Pancreas (tissue), 10 donors: Measurements from ENCODE around the gene LRP2BP. TPM values are rescaled to one million over a fixed set of nuclear protein-coding genes. Genes with fewer than 3 reads are reported as not detected.
"Not testable (repeated sequence)": the region's sequence is repeated elsewhere in the genome, so short reads cannot be mapped to it uniquely, and the experiment has no call there.

Source experiments
- ATAC-seq, 4 donors: fragments of 200-7000 bp; cut with Tn5 transposase; one replicate each; pipeline versions ENCODE4 v1.8.0 to v1.9.1; 2020; ENCODE audit warnings: mild to moderate bottlenecking in 4 of 4, moderate library complexity in 4 of 4
- DNase-seq, 6 donors: peaks; one replicate each; pipeline ENCODE4 v3.0.0-alpha.2; 2020
- FAIRE-seq: peaks from 2 replicates; lab custom pipeline; 2012; peaks lifted over from hg19 to GRCh38; lab: Jason Lieb, UNC
- H3K27ac ChIP-seq, 4 donors: fragments of 200-600 bp; sonication (generic); 1 replicate in 3 of 4; 2 replicates in 1 of 4; pipeline versions ENCODE4 v1.5.0 to v1.8.0; 2020
- H3K27me3 ChIP-seq, 4 donors: fragments of 200-600 bp; one replicate each; pipeline ENCODE4 v1.8.0; 2021
- H3K36me3 ChIP-seq, 3 donors: fragments of 200-600 bp; sonication (generic) in 1 of 3; one replicate each; pipeline versions ENCODE4 v1.5.0 to v1.8.0; 2020 to 2021
- H3K4me1 ChIP-seq, 3 donors: fragments of 200-600 bp; one replicate each; pipeline ENCODE4 v1.8.0; 2021
- H3K4me3 ChIP-seq, 4 donors: fragments of 200-600 bp; sonication (generic) in 2 of 4; one replicate each; pipeline versions ENCODE4 v1.5.0 to v1.8.0; 2020 to 2021
- H3K9me3 ChIP-seq, 4 donors: fragments of 200-600 bp; one replicate each; pipeline ENCODE4 v1.8.0; 2021
- CTCF ChIP-seq, 4 donors: fragments of 200-600 bp; sonication (generic) in 3 of 4; IDR thresholded peaks; one replicate each; pipeline versions ENCODE4 v1.5.0 to v1.8.0; 2021; ENCODE audit warnings: antibody characterized with exemption in 4 of 4
- WGBS, 2 donors: extraction: QIAGEN DNeasy Blood & Tissue Kit; methylation state at CpG; one replicate each; pipeline ENCODE4 v1.1.7; 2013; 5-methylcytosine and 5-hydroxymethylcytosine counted together
- intact Hi-C, 3 donors: fragments of 100-400 bp; cut with DNase I; formaldehyde crosslinking; loops; one replicate each; pipeline versions ENCODE4 v1.11.1 to v1.14.2; 2022
- polyA plus RNA-seq, 2 donors: library from polyadenylated mRNA; stranded (reverse); fragments of 200-250 nt; gene quantifications; one replicate each; pipeline ENCODE4 v1.2.3, GENCODE V29; 2013
- total RNA-seq, 6 donors: library from RNA; stranded (reverse); fragmentation: NEBNext Ultra II Directional in 4 of 6; extraction: Animal tissue kit (Norgen Biotek cat#: 25700) in 4 of 6; gene quantifications; one replicate each; pipeline versions ENCODE4 v1.2.1 to v1.2.4, GENCODE V29; 2021 to 2023
- donor health status: healthy with polysubstance abuse.
- donor health status: DM: no; HTN: no; CAD: no; lungs with moderate emphysema.
- donor health status: DM: no; HTN: no; CAD: no.
- donor health status: control.
- donor health status: control.
- donor health status: Bipolar disorder and iron deficiency.
- donor health status: DM: yes; HTN: yes; CAD: no.
- donor health status: DM: no; HTN: no; CAD: no.
- donor health status: DM: no; HTN: no; CAD: no.
- donor health status: DM: yes; HTN: yes; CAD: no.

LRP2BP gene
- total and polyA plus RNA-seq, 8 donors: 0.72 to 2.1 (median 1.00) TPM

DNA sequence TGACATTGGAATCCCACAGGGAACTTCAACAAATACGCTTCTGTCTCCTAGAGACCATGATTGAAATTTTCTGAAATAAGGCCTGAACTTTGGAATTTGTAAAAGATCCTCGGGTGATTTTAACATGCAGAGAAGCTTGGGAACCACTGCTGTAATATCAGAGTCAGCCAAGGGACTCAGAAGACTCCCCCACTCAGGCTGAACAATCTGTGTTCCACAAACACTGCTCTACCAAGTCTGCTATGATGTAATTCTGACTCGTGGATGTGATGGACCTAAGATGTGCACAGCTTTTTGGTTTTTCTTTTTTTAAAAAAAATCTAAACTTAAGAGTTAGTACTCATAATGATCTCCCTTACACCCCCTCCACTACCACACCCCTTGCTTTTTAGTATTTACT is 26.0 kb downstream of the LRP2BP start:
- Histone ChIP-seq H3K4me1 (no peaks in the 10 kb centered on the region), H3K36me3 (no peaks in the 10 kb centered on the region), H3K4me3 (no peak overlapping the region), H3K27me3 (no peaks in the 10 kb centered on the region), H3K27ac (no peak overlapping the region), H3K9me3 (no peaks in the 10 kb centered on the region)
- 65 to 66% methylated on average over 3 of the region's 3 CpGs for WGBS, 2 donors
- TF ChIP-seq CTCF (IDR thresholded peaks at IDR 0.05): no peak
- ATAC-seq (no peak), FAIRE-seq (no peak), DNase-seq (no peak)
- intact Hi-C loops: no loop called here

- WGBS, 2 donors: 62 to 71% methylated on average over 5 of the region's 5 CpGs
- no peaks in the 10 kb centered on the region for H3K36me3 ChIP-seq
- DNase-seq: no peak
- ATAC-seq: no peak
- peaks cover 9 to 13% (median 10%) of the 10 kb centered on the region in 3 donors for H3K4me1 ChIP-seq
- no peak overlapping the region for H3K27ac ChIP-seq
- H3K4me3 ChIP-seq: no peak overlapping the region
- no peaks in the 10 kb centered on the region for H3K27me3 ChIP-seq
- intact Hi-C loops: no loop called here
- no peak for FAIRE-seq
- no peak for TF ChIP-seq CTCF (IDR thresholded peaks at IDR 0.05)
- no peaks in the 10 kb centered on the region for H3K9me3 ChIP-seq
These were observed 30.8 kb downstream of the LRP2BP start for GRCh38 chr4:185364886-185365285.

DNA sequence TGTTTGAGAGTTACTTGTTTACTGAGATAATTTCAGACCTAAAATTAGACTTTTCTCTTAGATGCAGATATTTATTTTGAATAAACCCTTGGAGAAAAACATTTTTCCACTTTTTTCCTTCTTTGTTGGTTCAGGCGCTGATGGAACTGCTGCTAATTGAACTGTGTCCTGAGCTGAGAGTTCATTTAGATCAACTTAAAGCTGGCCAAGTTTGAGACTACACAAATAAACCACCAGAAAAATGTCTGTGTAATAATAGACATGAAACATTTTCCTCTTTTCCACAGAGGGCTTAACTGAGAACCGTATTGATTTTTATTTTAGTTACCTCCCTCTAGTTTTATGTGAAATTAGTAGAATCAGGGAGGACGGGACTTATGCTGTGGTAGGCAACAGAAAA is 32.5 kb downstream of the LRP2BP start:
- WGBS, 2 donors: 30 to 40% methylated on average over 3 of the region's 3 CpGs

GRCh38 chr4:185362570-185362969 is 33.2 kb downstream of the LRP2BP start:
- peaks cover 9 to 13% (median 10%) of the 10 kb centered on the region in 3 donors for H3K4me1 ChIP-seq
- DNase-seq, FAIRE-seq, H3K36me3 ChIP-seq, H3K9me3 ChIP-seq, ATAC-seq, H3K27me3 ChIP-seq, H3K27ac ChIP-seq, H3K4me3 ChIP-seq, intact Hi-C loops: not testable (repeated sequence)
- WGBS, 2 donors: 89 to 93% methylated on average over 6 of the region's 6 CpGs

More for the DNA sequence above, 32.5 kb downstream of the LRP2BP start:
- DNase-seq: no peak
- H3K4me3 ChIP-seq: no peak overlapping the region
- TF ChIP-seq CTCF (IDR thresholded peaks at IDR 0.05): no peak
- no peaks in the 10 kb centered on the region for H3K9me3 ChIP-seq
- H3K27ac ChIP-seq: no peak overlapping the region
- H3K4me1 ChIP-seq: peaks cover 9 to 13% (median 10%) of the 10 kb centered on the region in 3 donors
- no peak for FAIRE-seq
- intact Hi-C loops: no loop called here
- H3K27me3 ChIP-seq: no peaks in the 10 kb centered on the region
- ATAC-seq: peak in 2 of 4 donors; percentile 38 to 45
- no peaks in the 10 kb centered on the region for H3K36me3 ChIP-seq

DNA sequence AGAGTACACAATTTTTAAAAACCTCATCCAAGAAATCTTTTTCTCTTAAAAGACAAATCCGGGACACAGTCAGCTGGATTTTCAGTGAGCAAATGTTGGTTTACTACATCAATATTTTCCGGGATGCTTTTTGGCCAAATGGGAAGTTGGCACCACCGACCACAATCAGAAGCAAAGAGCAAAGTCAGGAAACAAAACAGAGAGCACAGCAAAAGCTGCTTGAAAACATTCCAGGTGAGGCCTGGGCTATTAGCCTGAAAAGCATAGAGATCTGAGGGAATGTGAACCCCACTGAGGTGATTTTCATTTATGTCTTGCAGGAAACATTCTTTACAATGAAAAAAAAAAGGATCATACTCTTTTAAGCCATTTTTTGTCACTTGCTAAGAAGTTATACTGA is 33.9 kb downstream of the LRP2BP start:
- H3K27ac ChIP-seq: no peak overlapping the region
- intact Hi-C loops: no loop called here
- no peaks in the 10 kb centered on the region for H3K9me3 ChIP-seq
- 57 to 60% methylated on average over 3 of the region's 3 CpGs for WGBS, 2 donors
- no peaks in the 10 kb centered on the region for H3K36me3 ChIP-seq
- ATAC-seq: no peak
- no peak for DNase-seq
- TF ChIP-seq CTCF (IDR thresholded peaks at IDR 0.05): no peak
- H3K4me1 ChIP-seq: peaks cover 9 to 13% (median 10%) of the 10 kb centered on the region in 3 donors
- H3K27me3 ChIP-seq: no peaks in the 10 kb centered on the region
- no peak for FAIRE-seq
- H3K4me3 ChIP-seq: no peak overlapping the region
